Measurements from ENCODE around the gene CDH4. TPM values are rescaled to one million over a fixed set of nuclear protein-coding genes. Genes with fewer than 3 reads are reported as not detected.

Gene CDH4
- total RNA-seq, 1 experiment from 2014 or later = 5.3 TPM

- TF ChIP-seq ATF2 (CRISPR knock-in tag; IDR thresholded peaks at IDR 0.05; ENCODE audit: borderline replicate concordance, low read depth) (no peak), IRF1 (CRISPR knock-in tag; IDR thresholded peaks at IDR 0.05) (no peak), TEAD1 (CRISPR knock-in tag; IDR thresholded peaks at IDR 0.05) (no peak), HMGA2 (CRISPR knock-in tag; IDR thresholded peaks at IDR 0.05) (no peak)
These were observed 330.3 kb downstream of the CDH4 start (continued) for GRCh38 chr20:61582196-61582923.

GRCh38 chr20:61583356-61583755 lies 331.3 kb downstream of the CDH4 start:
- peaks cover 26% of the 10 kb centered on the region for H3K27me3 Mint-ChIP-seq (ENCODE audit: low read depth)
- no peak overlapping the region for H3K4me3 Mint-ChIP-seq
- ChIA-PET POLR2A (no interaction called here), CTCF (interaction anchor here (1.1 kb wide), 1 partner anchor 16 kb away, joined by 4 read pairs; no protein-coding TSS in a partner anchor)
- DNase-seq (ENCODE audit: low spot score) (no peak), ATAC-seq (no peak)
- H3K27ac Mint-ChIP-seq = no peak overlapping the region
- TF ChIP-seq KAT7 (CRISPR knock-in tag; IDR thresholded peaks at IDR 0.05; ENCODE audit: borderline replicate concordance) = no peak
- no peak for TF ChIP-seq NFATC4 (CRISPR knock-in tag; IDR thresholded peaks at IDR 0.05)
- TF ChIP-seq GABPB1 (CRISPR knock-in tag; IDR thresholded peaks at IDR 0.05) = no peak
- TF ChIP-seq HMGXB4 (CRISPR knock-in tag; IDR thresholded peaks at IDR 0.05) = no peak
- no peak for TF ChIP-seq JUN (CRISPR knock-in tag; IDR thresholded peaks at IDR 0.05)
- no peaks in the 10 kb centered on the region for H3K36me3 Mint-ChIP-seq
- H3K9me3 Mint-ChIP-seq = no peaks in the 10 kb centered on the region
- H3K4me1 Mint-ChIP-seq = peaks cover 10% of the 10 kb centered on the region

GRCh38 chr20:61584851-61585250 lies 332.8 kb downstream of the CDH4 start:
- Mint-ChIP-seq H3K36me3 (no peaks in the 10 kb centered on the region), H3K27me3 (ENCODE audit: low read depth) (peaks cover 21% of the 10 kb centered on the region), H3K4me3 (no peak overlapping the region), H3K9me3 (no peaks in the 10 kb centered on the region), H3K27ac (no peak overlapping the region), H3K4me1 (peaks cover 22% of the 10 kb centered on the region)
- TF ChIP-seq ARID4B (CRISPR knock-in tag; IDR thresholded peaks at IDR 0.05; ENCODE audit: borderline replicate concordance) = no peak
- TF ChIP-seq PRRX2 (CRISPR knock-in tag; IDR thresholded peaks at IDR 0.05) = no peak
- no peak for TF ChIP-seq MXD4 (CRISPR knock-in tag; IDR thresholded peaks at IDR 0.05; ENCODE audit: borderline replicate concordance)
- no peak for TF ChIP-seq ATF6 (CRISPR knock-in tag; IDR thresholded peaks at IDR 0.05)
- TF ChIP-seq KAT7 (CRISPR knock-in tag; IDR thresholded peaks at IDR 0.05; ENCODE audit: borderline replicate concordance) = no peak
- TF ChIP-seq FOXP1 (CRISPR knock-in tag; IDR thresholded peaks at IDR 0.05; ENCODE audit: borderline replicate concordance) = no peak
- ATAC-seq (no peak), DNase-seq (ENCODE audit: low spot score) (no peak)
- ChIA-PET CTCF (no interaction called here), POLR2A (interaction anchor here (0.6 kb wide), 1 partner anchor 786 kb away, joined by 6 read pairs; no protein-coding TSS in a partner anchor)
